Activated naive CD8-positive, alpha-beta T cell treated with anti-CD3 and anti-CD28 coated beads, Interleukin-2, amount 10 ng/mL, durations not matched to agents 7 days and 5 days (primary cell): ENCODE data around the gene CFAP61. TPM values are rescaled to one million over a fixed set of nuclear protein-coding genes. Genes with fewer than 3 reads are reported as not detected.

ENCODE experiments used
- ATAC-seq: fragments of 150-1000 bp; cut with Tn5 transposase; one replicate; pipeline ENCODE4 v1.10.0; 2021; ENCODE audit warnings: low read depth, moderate library complexity
- POLR2A ChIA-PET: fragments of 350-600 bp; sonication (Branson Sonifier 250); formaldehyde crosslinking; loops from one replicate; lab custom pipeline; 2021; ENCODE audit warnings: antibody characterized with exemption; lab: Charles Lee
- DNase-seq: peaks from one replicate; pipeline ENCODE4 v3.0.0; 2021
- H3K27ac Mint-ChIP-seq: one replicate; pipeline ENCODE4 v1.8.0; 2022; ENCODE audit warnings: mild to moderate bottlenecking, mixed read lengths
- H3K27me3 Mint-ChIP-seq: one replicate; pipeline ENCODE4 v1.8.0; 2022; ENCODE audit warnings: mild to moderate bottlenecking, moderate library complexity, mixed read lengths
- H3K36me3 Mint-ChIP-seq: one replicate; pipeline ENCODE4 v1.8.0; 2021; ENCODE audit warnings: mild to moderate bottlenecking, mixed read lengths
- H3K4me1 Mint-ChIP-seq: one replicate; pipeline ENCODE4 v1.8.0; 2021; ENCODE audit warnings: mixed read lengths
- H3K4me3 Mint-ChIP-seq: one replicate; pipeline ENCODE4 v1.8.0; 2022; ENCODE audit warnings: mild to moderate bottlenecking, moderate library complexity, mixed read lengths
- H3K9me3 Mint-ChIP-seq: one replicate; pipeline ENCODE4 v1.8.0; 2021; ENCODE audit warnings: mixed read lengths
- total RNA-seq, 2 experiments: library from RNA; stranded (reverse); gene quantifications; one replicate each; pipeline ENCODE4 v1.2.3, GENCODE V29; 2021

CFAP61 gene
- total RNA-seq, 2 experiments from 2014 or later, result not detected

GRCh38 chr20:20060234-20060998 lies 8.1 kb downstream of the CFAP61 start:
- Mint-ChIP-seq H3K9me3 (no peaks in the 10 kb centered on the region), H3K4me1 (no peaks in the 10 kb centered on the region), H3K4me3 (no peak overlapping the region), H3K36me3 (no peaks in the 10 kb centered on the region), H3K27ac (no peak overlapping the region), H3K27me3 (peaks cover 23% of the 10 kb centered on the region)
- no peak for DNase-seq
- peak; percentile 33 for ATAC-seq
- POLR2A ChIA-PET, result no interaction called here

DNA sequence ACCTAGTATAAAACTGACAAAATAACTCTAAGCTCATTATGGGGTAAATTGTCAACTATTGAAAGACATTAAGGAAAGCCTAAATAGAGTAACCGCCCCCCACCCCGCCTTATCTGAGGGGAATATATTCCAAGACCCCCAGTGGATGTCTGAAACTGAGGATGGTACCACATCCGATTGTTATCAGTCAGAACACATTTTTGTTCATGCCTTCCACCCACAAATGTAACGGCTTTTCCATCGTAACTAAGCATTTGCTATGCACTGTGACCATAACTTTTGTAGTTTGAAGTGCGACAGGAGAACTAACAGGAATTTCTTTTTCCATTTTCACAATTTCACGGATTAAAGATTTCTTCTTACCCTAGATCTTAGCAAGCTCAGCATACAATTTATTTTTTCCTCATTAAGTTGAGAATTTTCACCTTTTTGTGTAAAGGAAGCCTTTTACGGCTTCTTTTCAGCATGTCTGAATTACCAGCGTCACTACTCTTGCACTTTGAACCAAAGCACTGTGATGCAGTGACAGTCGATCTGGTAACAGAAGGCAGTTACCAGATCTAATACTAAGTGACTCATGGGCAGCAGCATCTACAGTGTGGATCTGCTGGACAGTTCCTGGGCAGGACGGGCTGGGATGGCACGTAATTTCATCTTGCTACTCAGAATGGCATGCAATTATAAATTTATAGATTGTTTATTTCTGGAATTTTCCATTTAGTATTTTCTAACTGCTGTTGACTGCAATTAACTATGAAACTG lies 11.8 kb downstream of the CFAP61 start:
- no peak overlapping the region for H3K27ac Mint-ChIP-seq
- no peaks in the 10 kb centered on the region for H3K4me1 Mint-ChIP-seq
- no peak for ATAC-seq
- POLR2A ChIA-PET, result no interaction called here
- no peaks in the 10 kb centered on the region for H3K36me3 Mint-ChIP-seq
- H3K9me3 Mint-ChIP-seq, result no peaks in the 10 kb centered on the region
- DNase-seq, result no peak
- H3K4me3 Mint-ChIP-seq, result no peak overlapping the region
- peaks cover 23% of the 10 kb centered on the region for H3K27me3 Mint-ChIP-seq

- Mint-ChIP-seq H3K4me3 (no peak overlapping the region), H3K36me3 (no peaks in the 10 kb centered on the region), H3K27me3 (peaks cover 16% of the 10 kb centered on the region), H3K27ac (no peak overlapping the region), H3K9me3 (no peaks in the 10 kb centered on the region), H3K4me1 (no peaks in the 10 kb centered on the region)
- ATAC-seq (no peak), DNase-seq (no peak)
- POLR2A ChIA-PET, result no interaction called here
Observed at GRCh38 chr20:20065361-20065760, 13.0 kb downstream of the CFAP61 start.

DNA sequence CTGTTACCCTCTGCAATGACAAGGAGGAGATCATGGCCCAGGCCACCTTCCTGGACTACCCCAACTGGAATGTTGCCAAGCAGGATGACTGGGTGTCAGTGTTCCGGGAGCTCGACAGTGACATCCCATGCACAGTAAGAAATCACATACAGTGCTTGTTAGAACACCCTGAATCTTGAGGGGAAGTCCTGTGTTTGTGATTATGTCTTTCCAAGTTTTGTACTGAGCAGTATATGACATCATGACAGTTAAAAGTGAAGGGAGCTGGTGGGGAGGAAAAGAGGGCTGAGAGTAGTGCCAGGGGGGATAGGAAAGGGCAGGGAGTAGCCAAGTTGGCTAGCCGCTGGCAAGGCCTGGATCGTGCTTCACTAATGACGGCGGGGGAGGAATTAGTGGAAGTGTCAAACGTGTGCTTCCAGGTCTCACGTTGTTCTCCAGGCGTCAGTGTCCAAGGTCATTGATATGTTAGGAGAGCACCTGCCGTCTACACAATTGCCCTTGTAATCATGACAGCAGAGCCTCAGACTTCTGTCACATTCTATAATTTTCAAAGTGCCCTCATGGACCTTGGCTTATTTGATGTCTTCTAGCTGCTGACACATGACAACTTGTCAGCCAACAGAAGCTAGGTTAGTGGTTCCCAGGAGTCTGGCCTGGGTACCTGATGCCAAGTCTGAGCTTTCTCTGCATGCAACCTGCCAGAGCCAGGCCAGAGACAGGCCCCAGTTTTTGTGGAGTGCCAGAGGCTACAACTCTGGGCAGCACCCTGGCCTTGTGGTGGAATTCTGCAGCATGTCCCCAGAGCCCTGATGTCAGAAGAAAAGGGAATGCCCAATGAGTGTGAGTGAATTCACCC lies 18.8 kb downstream of the CFAP61 start:
- peaks cover 4% of the 10 kb centered on the region for H3K27me3 Mint-ChIP-seq
- DNase-seq, result no peak
- POLR2A ChIA-PET, result no interaction called here
- no peaks in the 10 kb centered on the region for H3K4me1 Mint-ChIP-seq
- H3K27ac Mint-ChIP-seq, result no peak overlapping the region
- ATAC-seq, result no peak
- H3K36me3 Mint-ChIP-seq, result no peaks in the 10 kb centered on the region
- H3K9me3 Mint-ChIP-seq, result no peaks in the 10 kb centered on the region
- no peak overlapping the region for H3K4me3 Mint-ChIP-seq

- peaks cover 12% of the 10 kb centered on the region for H3K27me3 Mint-ChIP-seq
- no peaks in the 10 kb centered on the region for H3K4me1 Mint-ChIP-seq
- DNase-seq (no peak), ATAC-seq (no peak)
- H3K27ac Mint-ChIP-seq, result no peak overlapping the region
- POLR2A ChIA-PET, result no interaction called here
- H3K9me3 Mint-ChIP-seq, result no peaks in the 10 kb centered on the region
- no peak overlapping the region for H3K4me3 Mint-ChIP-seq
- H3K36me3 Mint-ChIP-seq, result no peaks in the 10 kb centered on the region
Observed at GRCh38 chr20:20073801-20074371, 21.6 kb downstream of the CFAP61 start.

GRCh38 chr20:20075032-20075431 lies 22.7 kb downstream of the CFAP61 start:
- POLR2A ChIA-PET, result no interaction called here
- Mint-ChIP-seq H3K4me1 (no peaks in the 10 kb centered on the region), H3K36me3 (no peaks in the 10 kb centered on the region), H3K27me3 (peaks cover 16% of the 10 kb centered on the region), H3K9me3 (no peaks in the 10 kb centered on the region), H3K4me3 (no peak overlapping the region), H3K27ac (no peak overlapping the region)
- ATAC-seq (no peak), DNase-seq (no peak)

- peaks cover 19% of the 10 kb centered on the region for H3K27me3 Mint-ChIP-seq
- no peak for ATAC-seq
- no peaks in the 10 kb centered on the region for H3K9me3 Mint-ChIP-seq
- no peak overlapping the region for H3K4me3 Mint-ChIP-seq
- H3K36me3 Mint-ChIP-seq, result no peaks in the 10 kb centered on the region
- DNase-seq, result no peak
- H3K4me1 Mint-ChIP-seq, result no peaks in the 10 kb centered on the region
- POLR2A ChIA-PET, result no interaction called here
- H3K27ac Mint-ChIP-seq, result no peak overlapping the region
Observed at GRCh38 chr20:20076297-20077065, 24.1 kb downstream of the CFAP61 start.

DNA sequence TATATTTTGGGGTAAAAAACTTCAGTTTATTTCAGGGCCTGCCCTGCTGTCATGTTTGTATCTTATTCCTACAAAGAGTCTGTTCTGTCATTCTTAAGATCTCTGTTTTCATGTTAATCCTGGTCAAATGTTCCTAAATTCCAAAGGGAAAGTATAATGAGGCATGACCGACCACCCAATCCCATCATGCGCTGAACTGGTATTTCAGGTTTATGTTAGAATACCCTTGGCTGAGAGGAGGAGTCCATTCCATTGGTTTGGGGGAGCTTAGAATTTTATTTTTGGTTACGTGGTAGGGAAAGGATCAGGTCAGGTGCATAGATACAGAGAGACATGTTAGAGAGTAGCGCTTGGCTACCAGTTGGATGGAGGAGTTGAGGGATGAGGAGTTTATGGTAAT lies 25.7 kb downstream of the CFAP61 start:
- no peak for DNase-seq
- ATAC-seq, result no peak
- POLR2A ChIA-PET, result no interaction called here
- no peaks in the 10 kb centered on the region for H3K4me1 Mint-ChIP-seq
- H3K4me3 Mint-ChIP-seq, result no peak overlapping the region
- H3K27ac Mint-ChIP-seq, result no peak overlapping the region
- no peaks in the 10 kb centered on the region for H3K36me3 Mint-ChIP-seq
- H3K27me3 Mint-ChIP-seq, result peaks cover 22% of the 10 kb centered on the region
- H3K9me3 Mint-ChIP-seq, result no peaks in the 10 kb centered on the region

DNA sequence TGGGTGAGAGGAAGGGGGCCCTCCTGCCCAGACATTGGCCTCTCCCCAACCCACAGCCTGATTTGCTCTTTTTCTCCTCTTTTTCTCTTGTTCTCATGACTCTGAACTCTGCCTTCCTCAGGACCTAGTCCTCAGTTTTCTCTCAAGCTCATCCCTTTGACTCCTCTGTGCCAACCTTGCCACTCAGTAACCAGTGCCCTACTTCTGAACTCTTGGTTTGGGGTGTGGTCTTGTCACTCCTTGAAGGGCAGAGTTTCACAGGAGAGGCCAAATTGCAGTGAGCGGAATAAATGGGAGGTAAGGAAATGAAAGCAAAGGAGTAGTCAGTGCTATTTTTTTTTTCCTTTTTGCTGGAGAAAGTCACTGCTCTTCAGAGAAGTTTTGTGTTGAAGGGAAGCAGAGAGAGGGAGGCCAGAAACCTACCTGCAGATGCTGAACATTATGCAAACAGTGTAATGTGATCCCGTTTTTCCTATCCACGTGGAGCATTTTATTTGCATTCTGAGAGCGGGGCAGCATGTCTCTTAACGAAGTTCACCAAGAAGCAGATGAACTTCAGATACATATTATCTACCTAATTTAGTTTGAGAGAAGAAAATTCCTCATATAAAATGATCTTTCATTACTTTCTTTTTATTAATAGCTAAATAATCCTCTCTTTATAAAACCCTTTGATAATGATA lies 26.9 kb downstream of the CFAP61 start:
- no peaks in the 10 kb centered on the region for H3K4me1 Mint-ChIP-seq
- ATAC-seq (no peak), DNase-seq (no peak)
- POLR2A ChIA-PET, result no interaction called here
- H3K9me3 Mint-ChIP-seq, result no peaks in the 10 kb centered on the region
- no peaks in the 10 kb centered on the region for H3K36me3 Mint-ChIP-seq
- H3K27ac Mint-ChIP-seq, result no peak overlapping the region
- H3K4me3 Mint-ChIP-seq, result no peak overlapping the region
- peaks cover 20% of the 10 kb centered on the region for H3K27me3 Mint-ChIP-seq

DNA sequence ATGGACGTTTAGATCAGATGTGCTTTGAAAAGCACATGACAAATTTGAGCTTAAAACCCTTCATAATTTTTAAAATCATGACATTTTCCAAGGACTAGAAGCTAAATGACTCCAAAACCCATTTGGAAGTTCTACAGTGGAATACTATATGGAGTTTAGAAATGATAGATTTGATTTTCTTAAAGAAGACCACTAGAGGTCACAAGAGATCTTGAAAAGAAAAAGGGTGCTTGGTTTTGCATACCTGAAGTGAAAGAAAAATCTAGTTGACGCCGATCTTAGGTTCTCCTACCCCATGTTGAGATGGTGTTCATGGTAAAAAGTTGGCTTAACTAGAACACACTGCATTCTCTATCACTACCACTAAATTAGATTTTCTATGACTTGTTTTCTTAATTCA lies 31.5 kb downstream of the CFAP61 start:
- H3K36me3 Mint-ChIP-seq, result no peaks in the 10 kb centered on the region
- H3K27ac Mint-ChIP-seq, result no peak overlapping the region
- H3K9me3 Mint-ChIP-seq, result no peaks in the 10 kb centered on the region
- ATAC-seq (no peak), DNase-seq (no peak)
- POLR2A ChIA-PET, result no interaction called here
- no peaks in the 10 kb centered on the region for H3K4me1 Mint-ChIP-seq
- H3K4me3 Mint-ChIP-seq, result no peak overlapping the region
- peaks cover 13% of the 10 kb centered on the region for H3K27me3 Mint-ChIP-seq

- no peak for ATAC-seq
- H3K9me3 Mint-ChIP-seq, result no peaks in the 10 kb centered on the region
- DNase-seq, result no peak
- H3K27me3 Mint-ChIP-seq, result peaks cover 9% of the 10 kb centered on the region
- no peaks in the 10 kb centered on the region for H3K4me1 Mint-ChIP-seq
- H3K27ac Mint-ChIP-seq, result no peak overlapping the region
- H3K4me3 Mint-ChIP-seq, result no peak overlapping the region
- no peaks in the 10 kb centered on the region for H3K36me3 Mint-ChIP-seq
- POLR2A ChIA-PET, result no interaction called here
Observed at GRCh38 chr20:20084296-20084752, 32.0 kb downstream of the CFAP61 start.

DNA sequence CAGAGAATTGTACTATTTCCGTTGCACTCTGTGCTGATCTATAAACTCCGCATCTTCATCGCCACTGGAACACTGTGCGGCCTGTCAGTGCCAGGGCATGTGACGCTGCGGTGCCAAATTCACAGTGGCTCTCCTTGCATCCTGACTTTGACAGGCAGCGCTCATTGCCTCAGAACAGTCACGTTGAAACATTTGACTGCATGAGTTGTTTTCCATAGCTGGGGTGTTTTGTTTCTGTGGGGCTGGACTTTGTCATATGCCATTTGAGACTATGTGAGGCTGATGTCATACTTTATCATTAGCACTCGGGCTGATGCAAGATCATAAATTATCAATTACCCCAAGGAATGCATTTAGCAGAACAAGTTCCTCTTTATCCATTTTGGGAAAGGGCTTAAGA lies 32.7 kb downstream of the CFAP61 start:
- POLR2A ChIA-PET, result no interaction called here
- peaks cover 9% of the 10 kb centered on the region for H3K27me3 Mint-ChIP-seq
- no peaks in the 10 kb centered on the region for H3K9me3 Mint-ChIP-seq
- DNase-seq (no peak), ATAC-seq (no peak)
- no peaks in the 10 kb centered on the region for H3K36me3 Mint-ChIP-seq
- no peak overlapping the region for H3K27ac Mint-ChIP-seq
- no peak overlapping the region for H3K4me3 Mint-ChIP-seq
- H3K4me1 Mint-ChIP-seq, result no peaks in the 10 kb centered on the region
